Mucosa of rectum (tissue), 2 donors: Measurements from ENCODE around the gene VSTM5.

Experiments used
- H3K27ac ChIP-seq, 2 donors: one replicate each; pipeline ENCODE4 v1.7.0; 2013; ENCODE audit warnings: inconsistent platforms in 2 of 2, low read depth in 2 of 2, low read length in 2 of 2
- H3K27me3 ChIP-seq, 2 donors: one replicate each; pipeline ENCODE4 v1.7.0; 2013; ENCODE audit warnings: low read length in 2 of 2; ENCODE audit not compliant: control insufficient read depth in 2 of 2, insufficient read depth in 2 of 2
- H3K36me3 ChIP-seq, 2 donors: one replicate each; pipeline ENCODE4 v1.7.0; 2013; ENCODE audit warnings: low read length in 2 of 2; ENCODE audit not compliant: control insufficient read depth in 2 of 2, insufficient read depth in 2 of 2
- H3K4me1 ChIP-seq, 2 donors: one replicate each; pipeline ENCODE4 v1.7.0; 2013; ENCODE audit warnings: low read length in 2 of 2, mild to moderate bottlenecking in 1 of 2; ENCODE audit not compliant: control insufficient read depth in 2 of 2, insufficient read depth in 2 of 2
- H3K4me3 ChIP-seq, 2 donors: one replicate each; pipeline ENCODE4 v1.7.0; 2013; ENCODE audit warnings: low read length in 2 of 2
- H3K9ac ChIP-seq, 2 donors: one replicate each; pipeline ENCODE4 v1.7.0; 2013; ENCODE audit warnings: low read length in 2 of 2, low read depth in 1 of 2, mild to moderate bottlenecking in 1 of 2
- H3K9me3 ChIP-seq, 2 donors: one replicate each; pipeline ENCODE4 v1.7.0; 2013; ENCODE audit warnings: low read length in 2 of 2; ENCODE audit not compliant: control insufficient read depth in 2 of 2
- donor health status: healthy.
- donor health status: Normal muscosa, but diverticular disease.

Gene VSTM5

GRCh38 chr11:93827363-93827762 lies 23.1 kb downstream of the VSTM5 start:
- Histone ChIP-seq H3K27ac (no peak overlapping the region), H3K36me3 (no peaks in the 10 kb centered on the region), H3K27me3 (no peaks in the 10 kb centered on the region), H3K4me3 (no peak overlapping the region), H3K4me1 (peaks cover 0 to 15% of the 10 kb centered on the region in 2 donors), H3K9ac (no peak overlapping the region), H3K9me3 (no peaks in the 10 kb centered on the region)

GRCh38 chr11:93823210-93823609 lies 27.2 kb downstream of the VSTM5 start:
- no peaks in the 10 kb centered on the region for H3K9me3 ChIP-seq
- H3K27me3 ChIP-seq = no peaks in the 10 kb centered on the region
- H3K4me3 ChIP-seq = no peak overlapping the region
- no peak overlapping the region for H3K9ac ChIP-seq
- peaks cover 0 to 4% of the 10 kb centered on the region in 2 donors for H3K36me3 ChIP-seq
- H3K27ac ChIP-seq = no peak overlapping the region
- H3K4me1 ChIP-seq = no peaks in the 10 kb centered on the region

- Histone ChIP-seq H3K9me3 (no peaks in the 10 kb centered on the region), H3K4me3 (no peak overlapping the region), H3K27me3 (no peaks in the 10 kb centered on the region), H3K36me3 (peaks cover 0 to 4% of the 10 kb centered on the region in 2 donors), H3K9ac (no peak overlapping the region), H3K4me1 (no peaks in the 10 kb centered on the region), H3K27ac (no peak overlapping the region)
Observed at GRCh38 chr11:93822359-93822758, 28.1 kb downstream of the VSTM5 start.

GRCh38 chr11:93821617-93822016 lies 28.8 kb downstream of the VSTM5 start:
- H3K9me3 ChIP-seq = no peaks in the 10 kb centered on the region
- H3K36me3 ChIP-seq = peaks cover 0 to 4% of the 10 kb centered on the region in 2 donors
- H3K27me3 ChIP-seq = no peaks in the 10 kb centered on the region
- no peak overlapping the region for H3K27ac ChIP-seq
- no peak overlapping the region for H3K4me3 ChIP-seq
- no peak overlapping the region for H3K9ac ChIP-seq
- H3K4me1 ChIP-seq = no peaks in the 10 kb centered on the region

- Histone ChIP-seq H3K4me3 (no peak overlapping the region), H3K27me3 (no peaks in the 10 kb centered on the region), H3K4me1 (no peaks in the 10 kb centered on the region), H3K36me3 (peaks cover 0 to 4% of the 10 kb centered on the region in 2 donors), H3K27ac (no peak overlapping the region), H3K9me3 (no peaks in the 10 kb centered on the region), H3K9ac (no peak overlapping the region)
Observed at GRCh38 chr11:93820847-93821246, 29.6 kb downstream of the VSTM5 start.

- peaks cover 0 to 4% of the 10 kb centered on the region in 2 donors for H3K36me3 ChIP-seq
- no peaks in the 10 kb centered on the region for H3K27me3 ChIP-seq
- H3K27ac ChIP-seq = no peak overlapping the region
- H3K4me3 ChIP-seq = no peak overlapping the region
- H3K9me3 ChIP-seq = no peaks in the 10 kb centered on the region
- no peak overlapping the region for H3K9ac ChIP-seq
- H3K4me1 ChIP-seq = no peaks in the 10 kb centered on the region
Observed at GRCh38 chr11:93819966-93820695, 30.3 kb downstream of the VSTM5 start.

- Histone ChIP-seq H3K27me3 (no peaks in the 10 kb centered on the region), H3K36me3 (peaks cover 8 to 21% of the 10 kb centered on the region in 2 donors), H3K4me3 (no peak overlapping the region), H3K9ac (no peak overlapping the region), H3K9me3 (no peaks in the 10 kb centered on the region), H3K4me1 (no peaks in the 10 kb centered on the region), H3K27ac (no peak overlapping the region)
Observed at GRCh38 chr11:93817426-93818348, 32.7 kb downstream of the VSTM5 start.

GRCh38 chr11:93814966-93815633 lies 35.3 kb downstream of the VSTM5 start:
- H3K9me3 ChIP-seq = no peaks in the 10 kb centered on the region
- H3K27me3 ChIP-seq = no peaks in the 10 kb centered on the region
- peaks cover 28 to 42% of the 10 kb centered on the region in 2 donors for H3K36me3 ChIP-seq
- H3K9ac ChIP-seq = no peak overlapping the region
- no peak overlapping the region for H3K27ac ChIP-seq
- no peak overlapping the region for H3K4me3 ChIP-seq
- H3K4me1 ChIP-seq = no peaks in the 10 kb centered on the region

- no peaks in the 10 kb centered on the region for H3K4me1 ChIP-seq
- H3K9ac ChIP-seq = no peak overlapping the region
- H3K9me3 ChIP-seq = no peaks in the 10 kb centered on the region
- H3K27me3 ChIP-seq = no peaks in the 10 kb centered on the region
- H3K4me3 ChIP-seq = no peak overlapping the region
- peaks cover 37 to 50% of the 10 kb centered on the region in 2 donors for H3K36me3 ChIP-seq
- no peak overlapping the region for H3K27ac ChIP-seq
Observed at GRCh38 chr11:93813974-93814373, 36.4 kb downstream of the VSTM5 start.

- no peak overlapping the region for H3K27ac ChIP-seq
- no peak overlapping the region for H3K4me3 ChIP-seq
- peaks cover 70 to 77% of the 10 kb centered on the region in 2 donors for H3K36me3 ChIP-seq
- H3K9ac ChIP-seq = no peak overlapping the region
- no peaks in the 10 kb centered on the region for H3K4me1 ChIP-seq
- H3K27me3 ChIP-seq = no peaks in the 10 kb centered on the region
- no peaks in the 10 kb centered on the region for H3K9me3 ChIP-seq
Observed at GRCh38 chr11:93807980-93808379, 42.4 kb downstream of the VSTM5 start.
